Sigmoid colon (tissue), 7 donors: Measurements from ENCODE around the gene P3R3URF. TPM values are rescaled to one million over a fixed set of nuclear protein-coding genes. Genes with fewer than 3 reads are reported as not detected.

Experiments used
- DNase-seq: peaks from one replicate; pipeline ENCODE4 v3.0.0-alpha.2; 2019
- H3K27ac ChIP-seq, 4 donors: fragments of 200-600 bp; sonication (generic); one replicate each; pipeline ENCODE4 v1.5.1; 2016 to 2019; ENCODE audit warnings: mild to moderate bottlenecking in 1 of 4
- H3K27me3 ChIP-seq, 3 donors: fragments of 200-600 bp; sonication (generic); one replicate each; pipeline ENCODE4 v1.5.1; 2019; ENCODE audit warnings: mild to moderate bottlenecking in 1 of 3
- H3K36me3 ChIP-seq, 4 donors: fragments of 200-600 bp; sonication (generic); one replicate each; pipeline ENCODE4 v1.5.1; 2016 to 2019
- H3K4me1 ChIP-seq, 4 donors: fragments of 200-600 bp; sonication (generic); one replicate each; pipeline ENCODE4 v1.5.1; 2017 to 2019
- H3K4me3 ChIP-seq, 4 donors: fragments of 200-600 bp; sonication (generic); one replicate each; pipeline ENCODE4 v1.5.1; 2017 to 2019; ENCODE audit warnings: mild to moderate bottlenecking in 2 of 4, moderate library complexity in 1 of 4
- H3K9me3 ChIP-seq, 4 donors: fragments of 200-600 bp in 3 of 4; sonication (generic) in 3 of 4; one replicate each; pipeline versions ENCODE4 v1.5.1 to v1.6.1; 2013 to 2019
- CTCF ChIP-seq, 4 experiments: fragments of 450-650 bp in 3 of 4; fragments of 200-600 bp in 1 of 4; IDR thresholded peaks; one replicate each; pipeline ENCODE4 v1.5.1; 2016 to 2019; ENCODE audit warnings: antibody characterized with exemption in 4 of 4, mild to moderate bottlenecking in 3 of 4, moderate library complexity in 2 of 4
- EP300 ChIP-seq, 4 donors: sonication (generic); formaldehyde crosslinking; IDR thresholded peaks; one replicate each; pipeline ENCODE4 v1.6.1; 2017; ENCODE audit warnings: antibody characterized with exemption in 4 of 4
- POLR2A ChIP-seq, 2 donors: fragments of 450-650 bp; IDR thresholded peaks; one replicate each; pipeline ENCODE4 v1.6.1; 2016; ENCODE audit warnings: antibody characterized with exemption in 2 of 2, mild to moderate bottlenecking in 2 of 2, moderate library complexity in 2 of 2
- POLR2AphosphoS5 ChIP-seq, 4 donors: sonication (generic); formaldehyde crosslinking; IDR thresholded peaks; one replicate each; pipeline ENCODE4 v1.6.1; 2017; ENCODE audit warnings: antibody characterized with exemption in 4 of 4
- WGBS, 2 donors: extraction: QIAGEN DNeasy Blood & Tissue Kit; methylation state at CpG; one replicate each; pipeline ENCODE4 v1.1.7; 2013; 5-methylcytosine and 5-hydroxymethylcytosine counted together
- intact Hi-C: fragments of 100-400 bp; cut with DNase I; formaldehyde crosslinking; loops from one replicate; pipeline ENCODE4 v1.15.1; 2023
- polyA plus RNA-seq, 3 donors: library from polyadenylated mRNA; stranded (reverse); fragments of 200-250 nt; gene quantifications; one replicate each; pipeline ENCODE4 v1.2.3, GENCODE V29; 2013
- total RNA-seq, 4 donors: library from RNA; depleted of rRNA; stranded (reverse); fragments of >200 nt; gene quantifications; one replicate each; pipeline ENCODE4 v1.1.0, GENCODE V29; 2016
- donor health status: healthy with polysubstance abuse.
- donor health status: Bipolar disorder and iron deficiency.
- donor health status: healthy.

P3R3URF gene
- total and polyA plus RNA-seq, 7 donors: not detected

GRCh38 chr1:46220808-46221207 lies 44.5 kb upstream of the P3R3URF start:
- no peaks in the 10 kb centered on the region for H3K36me3 ChIP-seq
- H3K4me1 ChIP-seq: peaks cover 0 to 9% (median 4%) of the 10 kb centered on the region in 4 donors
- DNase-seq: no peak
- 81 to 87% methylated on average over 3 of the region's 3 CpGs for WGBS, 2 donors
- H3K27ac ChIP-seq: peak overlapping the region in 1 of 4 donors; percentile 14
- intact Hi-C loops: no loop called here
- no peaks in the 10 kb centered on the region for H3K27me3 ChIP-seq
- TF ChIP-seq POLR2AphosphoS5 (IDR thresholded peaks at IDR 0.05): no peak
- no peak for TF ChIP-seq CTCF (IDR thresholded peaks at IDR 0.05)
- TF ChIP-seq POLR2A (IDR thresholded peaks at IDR 0.05): no peak
- no peak for TF ChIP-seq EP300 (IDR thresholded peaks at IDR 0.05)
- no peaks in the 10 kb centered on the region for H3K9me3 ChIP-seq
- no peak overlapping the region for H3K4me3 ChIP-seq

- intact Hi-C loops: no loop called here
- Histone ChIP-seq H3K4me3 (no peak overlapping the region), H3K27ac (no peak overlapping the region), H3K9me3 (no peaks in the 10 kb centered on the region), H3K4me1 (peaks cover 0 to 9% (median 4%) of the 10 kb centered on the region in 4 donors), H3K27me3 (no peaks in the 10 kb centered on the region), H3K36me3 (no peaks in the 10 kb centered on the region)
- DNase-seq: no peak
- WGBS, 2 donors: 86 to 89% methylated on average over 18 of the region's 18 CpGs
- no peak for TF ChIP-seq CTCF (IDR thresholded peaks at IDR 0.05)
- no peak for TF ChIP-seq POLR2AphosphoS5 (IDR thresholded peaks at IDR 0.05)
- no peak for TF ChIP-seq EP300 (IDR thresholded peaks at IDR 0.05)
- no peak for TF ChIP-seq POLR2A (IDR thresholded peaks at IDR 0.05)
These were observed 43.5 kb upstream of the P3R3URF start for GRCh38 chr1:46219551-46220520.

DNA sequence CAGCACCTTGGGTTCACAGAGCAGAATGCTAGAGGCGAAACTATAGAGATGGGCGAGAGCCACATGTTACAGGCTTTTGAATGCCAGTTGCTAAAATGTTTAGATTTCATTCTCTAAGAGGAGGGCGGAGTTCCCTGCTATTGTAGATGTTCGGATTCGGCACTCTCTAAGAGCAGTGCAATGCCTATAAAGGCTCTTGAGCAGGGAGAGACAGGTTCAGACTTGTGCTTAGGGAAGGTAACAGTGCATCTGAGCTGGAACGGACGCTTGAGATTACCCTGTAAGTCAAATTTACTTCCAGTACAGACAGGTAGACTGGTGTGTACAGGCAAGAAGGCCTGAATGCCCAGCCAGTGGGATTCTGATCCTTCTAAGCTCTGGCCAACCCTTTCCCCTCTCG lies 42.2 kb upstream of the P3R3URF start:
- H3K27me3 ChIP-seq: no peaks in the 10 kb centered on the region
- DNase-seq: no peak
- H3K4me3 ChIP-seq: no peak overlapping the region
- no peaks in the 10 kb centered on the region for H3K9me3 ChIP-seq
- H3K27ac ChIP-seq: no peak overlapping the region
- TF ChIP-seq EP300 (IDR thresholded peaks at IDR 0.05): no peak
- WGBS, 2 donors: 87 to 92% methylated on average over 8 of the region's 8 CpGs
- intact Hi-C loops: no loop called here
- no peaks in the 10 kb centered on the region for H3K36me3 ChIP-seq
- H3K4me1 ChIP-seq: peaks cover 0 to 4% (median 2%) of the 10 kb centered on the region in 4 donors

GRCh38 chr1:46215504-46215903 lies 39.2 kb upstream of the P3R3URF start:
- Histone ChIP-seq H3K27ac (no peak overlapping the region), H3K27me3 (no peaks in the 10 kb centered on the region), H3K4me1 (no peaks in the 10 kb centered on the region), H3K36me3 (no peaks in the 10 kb centered on the region), H3K4me3 (no peak overlapping the region), H3K9me3 (no peaks in the 10 kb centered on the region)
- DNase-seq: no peak
- TF ChIP-seq POLR2A (IDR thresholded peaks at IDR 0.05): no peak
- TF ChIP-seq CTCF (IDR thresholded peaks at IDR 0.05): no peak
- TF ChIP-seq EP300 (IDR thresholded peaks at IDR 0.05): no peak
- TF ChIP-seq POLR2AphosphoS5 (IDR thresholded peaks at IDR 0.05): no peak
- intact Hi-C loops: no loop called here

DNA sequence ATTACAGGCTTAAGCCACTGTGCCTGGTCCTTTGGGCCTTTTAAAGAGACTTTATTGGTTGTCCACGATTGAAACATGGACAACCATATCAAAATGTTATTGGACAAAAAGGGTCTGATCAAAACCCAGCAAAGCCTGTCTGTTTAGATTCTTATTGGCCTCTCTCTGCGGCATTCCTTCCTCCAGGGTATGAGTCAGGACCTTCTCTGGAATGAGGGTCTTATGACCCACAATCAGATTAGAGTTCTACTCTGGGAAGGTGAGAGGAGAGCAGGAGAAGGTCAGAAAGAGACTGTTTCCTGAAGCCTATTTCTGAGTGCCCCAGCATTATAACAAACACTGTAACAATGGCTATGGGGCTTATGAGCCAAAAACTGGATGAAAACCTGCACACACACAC lies 34.8 kb upstream of the P3R3URF start:
- TF ChIP-seq EP300 (IDR thresholded peaks at IDR 0.05): no peak
- TF ChIP-seq POLR2AphosphoS5 (IDR thresholded peaks at IDR 0.05): no peak
- no peak for TF ChIP-seq POLR2A (IDR thresholded peaks at IDR 0.05)
- no peak for TF ChIP-seq CTCF (IDR thresholded peaks at IDR 0.05)
- H3K27me3 ChIP-seq: no peaks in the 10 kb centered on the region
- intact Hi-C loops: no loop called here
- peaks cover 0 to 3% (median 0%) of the 10 kb centered on the region in 4 donors for H3K4me1 ChIP-seq
- H3K27ac ChIP-seq: no peak overlapping the region
- H3K36me3 ChIP-seq: no peaks in the 10 kb centered on the region
- whole genome bisulfite sequencing, 2 donors: 72 to 87% methylated on average over 2 of the region's 2 CpGs
- no peak for DNase-seq
- H3K9me3 ChIP-seq: no peaks in the 10 kb centered on the region
- no peak overlapping the region for H3K4me3 ChIP-seq
